Heart right ventricle (tissue), 16 donors: Measurements from ENCODE around the gene ZNF878. TPM values are rescaled to one million over a fixed set of nuclear protein-coding genes. Genes with fewer than 3 reads are reported as not detected.

Experiments
- ATAC-seq, 8 donors: fragments of 200-7000 bp; cut with Tn5 transposase; one replicate each; pipeline ENCODE4 v1.9.1; 2020; ENCODE audit warnings: mild to moderate bottlenecking in 8 of 8, moderate library complexity in 8 of 8, moderate number of reproducible peaks in 1 of 8
- DNase-seq, 2 donors: peaks; one replicate each; pipeline ENCODE4 v3.0.0-alpha.2; 2020
- H3K27ac ChIP-seq, 10 donors: fragments of 200-600 bp; sonication (generic) in 2 of 10; one replicate each; pipeline versions ENCODE4 v1.5.0 to v1.8.0; 2020 to 2022; ENCODE audit warnings: mild to moderate bottlenecking in 3 of 10
- H3K27me3 ChIP-seq, 7 donors: fragments of 200-600 bp; one replicate each; pipeline ENCODE4 v1.8.0; 2021 to 2022; ENCODE audit warnings: mild to moderate bottlenecking in 2 of 7
- H3K36me3 ChIP-seq, 9 donors: fragments of 200-600 bp; sonication (generic) in 1 of 9; one replicate each; pipeline versions ENCODE4 v1.5.0 to v1.8.0; 2020 to 2022; ENCODE audit warnings: mild to moderate bottlenecking in 2 of 9
- H3K4me1 ChIP-seq, 9 donors: fragments of 200-600 bp; sonication (generic) in 1 of 9; one replicate each; pipeline versions ENCODE4 v1.5.0 to v1.8.0; 2020 to 2022; ENCODE audit warnings: mild to moderate bottlenecking in 4 of 9
- H3K4me3 ChIP-seq, 10 donors: fragments of 200-600 bp; sonication (generic) in 2 of 10; one replicate each; pipeline versions ENCODE4 v1.5.0 to v1.8.0; 2020 to 2022; ENCODE audit warnings: mild to moderate bottlenecking in 7 of 10, moderate library complexity in 2 of 10
- H3K9me3 ChIP-seq, 11 donors: fragments of 200-600 bp in 10 of 11; sonication (generic) in 2 of 11; one replicate each; pipeline versions ENCODE4 v1.5.0 to v1.8.0; 2013 to 2022; ENCODE audit warnings: mild to moderate bottlenecking in 2 of 11, control low read depth in 1 of 11, moderate library complexity in 1 of 11
- whole genome bisulfite sequencing, 2 donors: extraction: QIAGEN DNeasy Blood & Tissue Kit; methylation state at CpG; one replicate each; pipeline ENCODE4 v1.1.7; 2013; ENCODE audit warnings: inconsistent platforms in 1 of 2; 5-methylcytosine and 5-hydroxymethylcytosine counted together
- intact Hi-C, 10 donors: fragments of 100-400 bp; cut with DNase I; formaldehyde crosslinking; loops; one replicate each; pipeline versions ENCODE4 v1.11.1 to v1.14.2; 2022
- long read RNA-seq, 3 donors: library from polyadenylated mRNA; unstranded; transcript quantifications; one replicate each; pipeline ENCODE4 v2.0.0, GENCODE V29; 2020 to 2021
- polyA plus RNA-seq, 2 donors: library from polyadenylated mRNA; stranded (reverse); fragments of 200-250 nt; gene quantifications; one replicate each; pipeline ENCODE4 v1.2.3, GENCODE V29; 2013
- total RNA-seq, 10 donors: library from RNA; stranded (reverse); fragmentation: NEBNext Ultra II Directional in 3 of 10; extraction: Animal tissue kit (Norgen Biotek cat#: 25700) in 3 of 10; gene quantifications; one replicate each; pipeline versions ENCODE4 v1.2.1 to v1.2.4, GENCODE V29; 2021 to 2023
- TF ChIP-seq, protein P1 (sequence below), 9 donors: fragments of 200-600 bp; sonication (generic) in 2 of 9; IDR thresholded peaks; one replicate each; pipeline versions ENCODE4 v1.5.0 to v1.8.0; 2021 to 2022; ENCODE audit warnings: antibody characterized with exemption in 9 of 9, mild to moderate bottlenecking in 5 of 9, moderate library complexity in 1 of 9
- donor health status: Arrhythmogenic right ventricular cardiomyopathy.
- donor health status: ischemic (EF 13 %, LVEDD 7.1; RV severe dilation, severe dysfunction).
- donor health status: healthy with polysubstance abuse.
- donor health status: DM: no; HTN: yes; CAD: no.
- donor health status: DM: no; HTN: no; CAD: no.
- donor health status: ischemic (EF 25% LVEDD 6.9; RV normal size, moderate dysfunction).
- donor health status: ischemic (EF 25% LVEDD 5.7; RV mildly dilated, moderate dysfunction).
- donor health status: healthy.
- donor health status: DM: yes; HTN: yes; CAD: no.
- donor health status: Ischemic cardiomyopathy.
- donor health status: ischemic (EF 35%, LVEDD 5.7; RV mildly dilated, moderate dysfunction).
- donor health status: nonischemic (EF 11% LVEDD 7.7; RV severe dilation, severe dysfunction).
- donor health status: DM: yes; HTN: yes; CAD: no.
- donor health status: PGD.
- donor health status: ischemic (EF 29% LVEDD 5.4; RV normal size, mild dysfunction).
- donor health status: nonischemic (EF 23%, LVEDD 6.1; RV moderate dilation, normal function).

The ZNF878 gene
- total RNA-seq: under 1 TPM in 6 of 10 donors, not detected in 4; 0.21 to 0.48 (median 0.34) TPM
- polyA plus RNA-seq: under 1 TPM; 0.13 to 0.51 TPM
- long read RNA-seq, donor 1: 0 reads
- long read RNA-seq, donor 2: 0 reads
- long read RNA-seq, donor 3: 0 reads

DNA sequence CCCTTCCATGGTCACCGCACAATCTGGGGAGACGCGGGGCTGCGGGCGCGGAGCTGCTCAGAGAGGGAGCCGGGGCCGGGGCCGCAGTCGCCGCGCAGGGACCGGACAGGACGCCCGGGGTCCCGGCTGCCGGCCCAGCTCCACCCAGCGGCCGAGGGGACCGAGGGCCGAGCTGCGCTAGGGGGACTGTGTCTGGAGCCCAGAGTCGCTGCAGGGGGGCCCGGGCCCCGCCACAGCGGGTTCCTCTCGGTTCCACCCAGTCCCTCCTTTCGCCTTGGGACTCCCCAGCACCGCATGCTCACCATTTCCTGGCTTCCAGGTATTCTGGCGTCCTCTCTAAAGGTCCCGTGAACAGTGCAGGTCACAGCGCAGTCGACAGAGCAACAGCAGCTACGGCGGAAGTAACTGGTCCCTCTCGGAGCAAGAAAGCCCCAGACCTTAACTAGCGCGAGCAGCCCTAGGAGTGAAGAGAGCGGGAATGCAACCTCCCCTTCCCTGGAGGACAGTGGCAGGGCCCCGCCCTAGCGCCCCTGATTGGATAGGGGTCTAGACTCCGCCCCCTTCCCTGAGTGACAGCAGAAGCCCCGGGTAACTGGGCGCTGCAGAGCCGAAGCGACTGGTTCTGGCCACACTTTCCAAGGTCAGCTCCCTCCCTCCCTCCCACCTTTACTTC is at the start of gene ZNF878:
Gene ZNF878 (minus strand): TSS at position 465 of the 673 bp plus-strand sequence. CDS start 160 bp downstream, at position 305.
- TF ChIP-seq, protein P1, sequence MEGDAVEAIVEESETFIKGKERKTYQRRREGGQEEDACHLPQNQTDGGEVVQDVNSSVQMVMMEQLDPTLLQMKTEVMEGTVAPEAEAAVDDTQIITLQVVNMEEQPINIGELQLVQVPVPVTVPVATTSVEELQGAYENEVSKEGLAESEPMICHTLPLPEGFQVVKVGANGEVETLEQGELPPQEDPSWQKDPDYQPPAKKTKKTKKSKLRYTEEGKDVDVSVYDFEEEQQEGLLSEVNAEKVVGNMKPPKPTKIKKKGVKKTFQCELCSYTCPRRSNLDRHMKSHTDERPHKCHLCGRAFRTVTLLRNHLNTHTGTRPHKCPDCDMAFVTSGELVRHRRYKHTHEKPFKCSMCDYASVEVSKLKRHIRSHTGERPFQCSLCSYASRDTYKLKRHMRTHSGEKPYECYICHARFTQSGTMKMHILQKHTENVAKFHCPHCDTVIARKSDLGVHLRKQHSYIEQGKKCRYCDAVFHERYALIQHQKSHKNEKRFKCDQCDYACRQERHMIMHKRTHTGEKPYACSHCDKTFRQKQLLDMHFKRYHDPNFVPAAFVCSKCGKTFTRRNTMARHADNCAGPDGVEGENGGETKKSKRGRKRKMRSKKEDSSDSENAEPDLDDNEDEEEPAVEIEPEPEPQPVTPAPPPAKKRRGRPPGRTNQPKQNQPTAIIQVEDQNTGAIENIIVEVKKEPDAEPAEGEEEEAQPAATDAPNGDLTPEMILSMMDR (IDR thresholded peaks at IDR 0.05): peak in 4 of 9 donors; percentile 20 to 43 (median 41)
- Histone ChIP-seq H3K9me3 (peaks cover 0 to 5% (median 0%) of the 10 kb centered on the region in 11 donors), H3K27ac (peak within 1 kb of the TSS in 9 of 10 donors; percentile 36 to 76 (median 72)), H3K36me3 (no peaks in the 10 kb centered on the region), H3K4me3 (peak within 1 kb of the TSS; percentile 44 to 85 (median 68)), H3K27me3 (peaks cover 0 to 4% (median 0%) of the 10 kb centered on the region in 7 donors), H3K4me1 (peaks cover 0 to 17% (median 11%) of the 10 kb centered on the region in 9 donors)
- peak; percentile 89 to 91 for DNase-seq
- 0% methylated on average over 46 of the region's 46 CpGs for WGBS, 2 donors
- intact Hi-C loops: loop anchor here in 3 of 10 donors (2.0 to 10.0 kb wide), 3 partner anchors 18 to 92 kb away; partner anchors contain the start of genes ZNF20 (in 1 of the 3), ZNF433 (in 1 of the 3) and ZNF763 (in 1 of the 3)
- ATAC-seq: peak; percentile 99 to 100 (median 99)

GRCh38 chr19:12098040-12098439 is 45.3 kb upstream of the ZNF878 start:
- H3K4me3 ChIP-seq: no peak overlapping the region
- intact Hi-C loops: no loop called here
- ATAC-seq: no peak
- H3K27me3 ChIP-seq: no peaks in the 10 kb centered on the region
- 90 to 92% methylated on average over 9 of the region's 9 CpGs for WGBS, 2 donors
- TF ChIP-seq, protein P1 (IDR thresholded peaks at IDR 0.05): no peak
- H3K27ac ChIP-seq: no peak overlapping the region
- H3K4me1 ChIP-seq: peaks cover 0 to 11% (median 3%) of the 10 kb centered on the region in 9 donors
- H3K9me3 ChIP-seq: peaks cover 0 to 36% (median 0%) of the 10 kb centered on the region in 11 donors
- no peak for DNase-seq
- H3K36me3 ChIP-seq: peaks cover 0 to 19% (median 5%) of the 10 kb centered on the region in 9 donors

GRCh38 chr19:12095111-12095790 is 42.5 kb upstream of the ZNF878 start:
- ATAC-seq: no peak
- H3K27me3 ChIP-seq: no peaks in the 10 kb centered on the region
- 97 to 98% methylated on average over 4 of the region's 4 CpGs for WGBS, 2 donors
- TF ChIP-seq, protein P1 (IDR thresholded peaks at IDR 0.05): no peak
- peaks cover 0 to 23% (median 9%) of the 10 kb centered on the region in 9 donors for H3K4me1 ChIP-seq
- H3K27ac ChIP-seq: no peak overlapping the region
- H3K9me3 ChIP-seq: peaks cover 0 to 11% (median 0%) of the 10 kb centered on the region in 11 donors
- intact Hi-C loops: no loop called here
- H3K4me3 ChIP-seq: no peak overlapping the region
- peaks cover 0 to 19% (median 5%) of the 10 kb centered on the region in 9 donors for H3K36me3 ChIP-seq
- DNase-seq: no peak

DNA sequence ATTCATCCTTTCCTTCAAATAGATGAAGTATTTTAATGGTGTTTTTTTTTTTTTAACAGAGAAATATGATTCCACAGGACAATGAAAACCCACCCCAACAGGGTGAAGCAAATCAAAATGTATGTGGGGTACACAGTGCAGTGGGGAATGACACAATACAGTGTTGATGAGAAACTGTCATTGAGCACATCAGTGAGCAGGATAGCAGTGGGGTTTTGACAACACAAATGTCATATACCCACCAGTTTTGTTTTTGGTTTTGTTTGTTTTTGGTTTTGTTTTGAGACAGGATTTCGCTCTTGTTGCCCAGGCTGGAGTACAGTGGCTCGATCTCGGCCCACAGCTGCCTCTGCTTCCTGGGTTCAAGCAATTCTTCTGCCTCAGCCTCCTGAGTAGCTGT is 41.0 kb upstream of the ZNF878 start:
- no peak for DNase-seq
- H3K4me1 ChIP-seq: peaks cover 0 to 23% (median 9%) of the 10 kb centered on the region in 9 donors
- intact Hi-C loops: loop anchor here in 4 of 10 donors (2.0 to 5.0 kb wide), 2 partner anchors 47 to 49 kb away; partner anchors contain the start of gene ZNF20 (in 4 of the 4)
- TF ChIP-seq, protein P1 (IDR thresholded peaks at IDR 0.05): no peak
- H3K9me3 ChIP-seq: peaks cover 0 to 3% (median 0%) of the 10 kb centered on the region in 11 donors
- H3K36me3 ChIP-seq: peaks cover 0 to 19% (median 5%) of the 10 kb centered on the region in 9 donors
- no peak overlapping the region for H3K27ac ChIP-seq
- no peaks in the 10 kb centered on the region for H3K27me3 ChIP-seq
- no peak overlapping the region for H3K4me3 ChIP-seq
- WGBS, 2 donors: 97 to 98% methylated on average over 3 of the region's 3 CpGs
- no peak for ATAC-seq
